ENCODE data around the gene TMEM203. TPM values are rescaled to one million over a fixed set of nuclear protein-coding genes. Genes with fewer than 3 reads are reported as not detected.

TMEM203 gene
- total and polyA plus RNA-seq, 2 of the 4 experiments (the other 2 are of a cell fraction) = 18.8 to 40.6 TPM

DNA sequence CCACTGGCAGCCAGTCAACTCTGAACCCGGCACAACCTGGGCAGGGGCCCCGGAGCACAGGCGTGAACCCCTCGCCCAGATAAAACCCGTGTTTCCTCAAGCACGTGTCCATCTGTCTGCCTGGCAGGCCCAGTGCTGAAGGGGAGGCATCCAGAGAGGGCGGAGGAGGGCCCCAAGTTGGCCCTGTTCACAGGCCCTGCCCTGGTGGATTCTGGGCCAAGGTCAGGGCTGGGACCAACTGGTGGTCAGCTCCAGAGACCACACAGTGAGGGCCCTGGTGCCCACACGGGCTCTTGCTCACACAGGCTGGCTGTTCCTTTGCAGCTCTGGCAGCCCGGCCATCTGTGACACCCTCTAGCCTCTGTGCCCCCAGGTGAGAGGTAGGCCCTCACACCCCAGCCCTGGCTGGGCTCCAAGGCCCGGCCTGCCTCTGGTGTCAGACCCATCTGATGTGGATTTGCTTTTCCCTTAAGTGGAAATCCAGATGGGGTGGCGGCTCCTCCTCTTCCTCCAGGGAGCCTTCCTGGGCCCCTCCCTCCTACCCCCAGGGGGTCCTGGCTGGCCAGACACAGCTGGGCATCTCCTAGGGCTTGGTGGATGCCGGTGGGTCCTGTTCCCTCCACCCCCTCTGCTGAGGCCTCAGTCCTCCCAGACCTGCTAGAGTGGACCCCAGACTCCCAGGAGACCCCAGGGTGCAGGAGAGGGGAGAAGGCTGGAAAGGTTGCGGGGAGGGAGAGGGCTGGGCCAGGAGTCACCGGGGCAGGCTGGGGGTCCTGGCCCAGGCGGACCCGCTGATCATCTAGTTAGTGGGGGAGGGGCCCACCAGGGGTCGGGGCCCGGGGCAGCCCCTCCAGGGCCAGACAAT, 45.1 kb upstream of the TMEM203 start:
- H2AFZ ChIP-seq (replicated peaks; ENCODE audit: low read length, poor library complexity) = peak overlapping the region; percentile 56
- no peaks in the 10 kb centered on the region for H4K20me1 ChIP-seq (ENCODE audit: insufficient read depth, low read length)
- ATAC-seq (ENCODE audit: low read depth) = no peak
- no peak overlapping the region for H4K5ac ChIP-seq (ENCODE audit: low read depth, low read length)
- H3K9ac ChIP-seq (ENCODE audit: low read depth, low read length) = no peak overlapping the region
- no peak overlapping the region for H4K8ac ChIP-seq (ENCODE audit: low read depth in 2 of 2, low read length in 2 of 2)
- no peak overlapping the region for H3K27ac ChIP-seq (ENCODE audit: insufficient read depth, low read length)
- no peak overlapping the region for H3K4ac ChIP-seq (ENCODE audit: low read depth, low read length)
- CTCF ChIA-PET = no interaction called here
- no peak overlapping the region for H3K56ac ChIP-seq (ENCODE audit: extremely low read depth, insufficient read depth, low read length)
- no peak overlapping the region for H3K23ac ChIP-seq (ENCODE audit: low read depth, low read length)
- peaks cover 6% of the 10 kb centered on the region for H3K4me1 ChIP-seq (ENCODE audit: control insufficient read depth, insufficient read depth, low read length)
- H3K27me3 ChIP-seq (ENCODE audit: control insufficient read depth, insufficient read depth, low read length) = no peaks in the 10 kb centered on the region
- no peak for DNase-seq
- no peaks in the 10 kb centered on the region for H3K9me3 ChIP-seq (ENCODE audit: control insufficient read depth, insufficient read depth, low read length)
- no peaks in the 10 kb centered on the region for H3K9me1 ChIP-seq (ENCODE audit: insufficient read depth, low read length)
- no peak overlapping the region for H3K18ac ChIP-seq (ENCODE audit: low read depth, low read length)
- H2AK5ac ChIP-seq (ENCODE audit: low read depth, low read length) = no peak overlapping the region
- no peak overlapping the region for H2BK120ac ChIP-seq (ENCODE audit: low read depth, low read length)
- no peaks in the 10 kb centered on the region for H3K36me3 ChIP-seq (ENCODE audit: control insufficient read depth, insufficient read depth, low read length)
- no peak overlapping the region for H3K14ac ChIP-seq (replicated peaks; ENCODE audit: low read depth, low read length)
- POLR2A ChIA-PET (ENCODE audit: unreplicated experiment) = no interaction called here
- no peak overlapping the region for H2BK15ac ChIP-seq (ENCODE audit: low read depth, low read length)
- no TSS peak for BruUV-seq (replicated peaks)
- in situ Hi-C loops (cut with MboI; ENCODE audit: low sequenced_read_pairs) = no loop called here
- H3K79me1 ChIP-seq (ENCODE audit: low read depth in 1 of 2, low read length in 2 of 2) = peaks cover 4 to 9% of the 10 kb centered on the region in 2 experiments; a peak in 3 of 4 replicates
- H2AK9ac ChIP-seq (replicated peaks; ENCODE audit: low read depth, low read length, poor library complexity) = peak overlapping the region; percentile 72
- H4K91ac ChIP-seq (ENCODE audit: insufficient read depth, low read depth, low read length) = no peak overlapping the region
- no peak overlapping the region for H2BK5ac ChIP-seq (ENCODE audit: low read depth, low read length, poor library complexity, severe bottlenecking)
- no peak for TF ChIP-seq SMC3 (IDR thresholded peaks at IDR 0.05; ENCODE audit: low read depth, low read length)
- TF ChIP-seq, protein P1, sequence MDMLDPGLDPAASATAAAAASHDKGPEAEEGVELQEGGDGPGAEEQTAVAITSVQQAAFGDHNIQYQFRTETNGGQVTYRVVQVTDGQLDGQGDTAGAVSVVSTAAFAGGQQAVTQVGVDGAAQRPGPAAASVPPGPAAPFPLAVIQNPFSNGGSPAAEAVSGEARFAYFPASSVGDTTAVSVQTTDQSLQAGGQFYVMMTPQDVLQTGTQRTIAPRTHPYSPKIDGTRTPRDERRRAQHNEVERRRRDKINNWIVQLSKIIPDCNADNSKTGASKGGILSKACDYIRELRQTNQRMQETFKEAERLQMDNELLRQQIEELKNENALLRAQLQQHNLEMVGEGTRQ (IDR thresholded peaks at IDR 0.05; ENCODE audit: low read depth, low read length) = no peak
- no peak for TF ChIP-seq RCOR1 (IDR thresholded peaks at IDR 0.05; ENCODE audit: insufficient replicate concordance, low read length)
- H3K4me2 ChIP-seq (ENCODE audit: low read depth, low read length) = no peak overlapping the region
- dilution Hi-C loops (cut with HindIII; ENCODE audit: low sequenced_read_pairs, unreplicated experiment) = no loop called here
- WGBS, 2 experiments (ENCODE audit: extremely low coverage in 2 of 2, insufficient read length in 1 of 2) = 71% methylated on average over 7 of the region's 18 CpGs; no CpG with 5 or more reads in 1 of the 2 experiments
- H2BK20ac ChIP-seq (ENCODE audit: low read depth, low read length) = no peak overlapping the region
- H3K4me3 ChIP-seq (ENCODE audit: insufficient read depth, low read depth, low read length) = no peak overlapping the region
- intact Hi-C loops (cut with micrococcal nuclease) = no loop called here

All from IMR-90 (cell line).